H9 (cell line): ENCODE results near the gene ECE2. TPM values are rescaled to one million over a fixed set of nuclear protein-coding genes. Genes with fewer than 3 reads are reported as not detected.

Experiments used
- DNase-seq: peaks from one replicate; pipeline ENCODE4 v3.0.0-alpha.2; 2017
- H2AFZ ChIP-seq: one replicate; pipeline ENCODE4 v1.6.1; 2013; ENCODE audit warnings: mild to moderate bottlenecking, low read length, control low read depth, moderate library complexity
- H2AK5ac ChIP-seq: 2 replicates; pipeline ENCODE4 v1.6.1; 2013; ENCODE audit warnings: low read length, control low read depth, mixed read lengths; ENCODE audit not compliant: insufficient read length
- H2BK120ac ChIP-seq: one replicate; pipeline ENCODE4 v1.6.1; 2013; ENCODE audit warnings: low read depth, mild to moderate bottlenecking, low read length, control low read depth, inconsistent platforms; ENCODE audit not compliant: poor library complexity, severe bottlenecking
- H2BK12ac ChIP-seq: 2 replicates; pipeline ENCODE4 v1.6.1; 2013; ENCODE audit warnings: low read length, control low read depth, mixed read lengths, low read depth; ENCODE audit not compliant: insufficient read length
- H2BK15ac ChIP-seq: 2 replicates; pipeline ENCODE4 v1.6.1; 2013; ENCODE audit warnings: low read depth, low read length, control low read depth
- H2BK20ac ChIP-seq: one replicate; pipeline ENCODE4 v1.6.1; 2013; ENCODE audit warnings: low read depth, mild to moderate bottlenecking, low read length, control low read depth, inconsistent platforms; ENCODE audit not compliant: poor library complexity, severe bottlenecking
- H2BK5ac ChIP-seq: 2 replicates; pipeline ENCODE4 v1.6.1; 2013; ENCODE audit warnings: low read length, control low read depth, mixed read lengths; ENCODE audit not compliant: insufficient read length
- H3K14ac ChIP-seq: 2 replicates; pipeline ENCODE4 v1.6.1; 2013; ENCODE audit warnings: low read length, control low read depth; ENCODE audit not compliant: insufficient read depth
- H3K18ac ChIP-seq: 2 replicates; pipeline ENCODE4 v1.6.1; 2013; ENCODE audit warnings: low read depth, mild to moderate bottlenecking, mixed read lengths, low read length, control low read depth; ENCODE audit not compliant: insufficient read length
- H3K23ac ChIP-seq: 2 replicates; pipeline ENCODE4 v1.6.1; 2013; ENCODE audit warnings: low read length, control low read depth, mixed read lengths, low read depth; ENCODE audit not compliant: insufficient read length
- H3K23me2 ChIP-seq: 2 replicates; pipeline ENCODE4 v1.6.1; 2013; ENCODE audit warnings: low read depth, mild to moderate bottlenecking, mixed read lengths, low read length, control low read depth; ENCODE audit not compliant: insufficient read length, poor library complexity, severe bottlenecking
- H3K27ac ChIP-seq: 2 replicates; pipeline ENCODE4 v1.5.1; 2013; ENCODE audit warnings: low read length, control low read depth, mixed read lengths, low read depth; ENCODE audit not compliant: insufficient read length
- H3K27me3 ChIP-seq: 2 replicates; pipeline ENCODE4 v1.6.1; 2013; ENCODE audit warnings: low read length, control low read depth, inconsistent platforms; ENCODE audit not compliant: insufficient read depth
- H3K4ac ChIP-seq: 2 replicates; pipeline ENCODE4 v1.6.1; 2013; ENCODE audit warnings: low read depth, mild to moderate bottlenecking, control low read depth, inconsistent platforms, low read length, moderate library complexity
- H3K4me1 ChIP-seq: 2 replicates; pipeline ENCODE4 v1.6.1; 2013; ENCODE audit warnings: low read length, control low read depth, inconsistent platforms; ENCODE audit not compliant: insufficient read depth
- H3K4me2 ChIP-seq: 2 replicates; pipeline ENCODE4 v1.6.1; 2013; ENCODE audit warnings: low read length, control low read depth, mixed read lengths; ENCODE audit not compliant: insufficient read length, insufficient read depth
- H3K56ac ChIP-seq: 2 replicates; pipeline ENCODE4 v1.6.1; 2013; ENCODE audit warnings: low read depth, mild to moderate bottlenecking, mixed read lengths, low read length, control low read depth; ENCODE audit not compliant: insufficient read length
- H3K79me1 ChIP-seq: 2 replicates; pipeline ENCODE4 v1.6.1; 2013; ENCODE audit warnings: low read depth, mild to moderate bottlenecking, moderate library complexity, low read length, control low read depth, inconsistent platforms; ENCODE audit not compliant: insufficient read depth, poor library complexity, severe bottlenecking
- H3K79me2 ChIP-seq: 2 replicates; pipeline ENCODE4 v1.6.1; 2013; ENCODE audit warnings: low read length, control low read depth, inconsistent platforms; ENCODE audit not compliant: insufficient read depth
- H3K9ac ChIP-seq: 2 replicates; pipeline ENCODE4 v1.6.1; 2013; ENCODE audit warnings: low read length, control low read depth, mixed read lengths; ENCODE audit not compliant: insufficient read length; ENCODE audit errors: extremely low read depth
- H3K9me3 ChIP-seq: one replicate; pipeline ENCODE4 v1.6.1; 2013; ENCODE audit warnings: low read depth, low read length, inconsistent platforms; ENCODE audit not compliant: control insufficient read depth
- H3T11ph ChIP-seq: one replicate; pipeline ENCODE4 v1.6.1; 2013; ENCODE audit warnings: mild to moderate bottlenecking, low read length, control low read depth, inconsistent platforms
- H4K20me1 ChIP-seq: one replicate; pipeline ENCODE4 v1.6.1; 2013; ENCODE audit not compliant: control insufficient read depth, insufficient read length, insufficient read depth
- H4K5ac ChIP-seq: 2 replicates; pipeline ENCODE4 v1.6.1; 2013; ENCODE audit warnings: low read depth, mild to moderate bottlenecking, mixed read lengths, low read length, control low read depth; ENCODE audit not compliant: insufficient read length
- H4K8ac ChIP-seq: replicated peaks from 2 replicates; pipeline ENCODE4 v1.6.1; 2013; ENCODE audit warnings: low read length, control low read depth, mixed read lengths, low read depth; ENCODE audit not compliant: insufficient read length
- H4K91ac ChIP-seq: 2 replicates; pipeline ENCODE4 v1.6.1; 2013; ENCODE audit warnings: low read depth, mild to moderate bottlenecking, moderate library complexity, mixed read lengths, low read length, control low read depth; ENCODE audit not compliant: insufficient read length
- H3K27ac Mint-ChIP-seq, 3 experiments: 2 replicates in 2 of 3; 3 replicates in 1 of 3; pipeline ENCODE4 v1.8.0; 2020 to 2021; ENCODE audit warnings: mixed read lengths in 3 of 3, mild to moderate bottlenecking in 1 of 3, moderate library complexity in 1 of 3
- H3K27me3 Mint-ChIP-seq: 2 replicates; pipeline ENCODE4 v1.8.0; 2021; ENCODE audit warnings: low read depth, mild to moderate bottlenecking, moderate library complexity, mixed read lengths
- H3K36me3 Mint-ChIP-seq, 3 experiments: 2 replicates in 2 of 3; 3 replicates in 1 of 3; pipeline ENCODE4 v1.8.0; 2020 to 2021; ENCODE audit warnings: low read depth in 3 of 3, mixed read lengths in 3 of 3; ENCODE audit not compliant: insufficient read depth in 1 of 3
- H3K4me1 Mint-ChIP-seq, 2 experiments: 2 replicates each; pipeline ENCODE4 v1.8.0; 2020; ENCODE audit warnings: mixed read lengths in 2 of 2
- H3K4me3 Mint-ChIP-seq, 2 experiments: 2 replicates in 1 of 2; 3 replicates in 1 of 2; pipeline ENCODE4 v1.8.0; 2020 to 2021; ENCODE audit warnings: mild to moderate bottlenecking in 2 of 2, mixed read lengths in 2 of 2, moderate library complexity in 1 of 2
- H3K9me3 Mint-ChIP-seq, 2 experiments: 2 replicates in 1 of 2; 3 replicates in 1 of 2; pipeline ENCODE4 v1.8.0; 2020; ENCODE audit warnings: mild to moderate bottlenecking in 2 of 2, mixed read lengths in 2 of 2, moderate library complexity in 1 of 2
- CTCF ChIP-seq: fragments of 200-600 bp; sonication (generic); conservative IDR thresholded peaks from 3 replicates; pipeline ENCODE4 v1.8.0; 2021; ENCODE audit warnings: antibody characterized with exemption, mild to moderate bottlenecking
- WGBS: extraction: QIAGEN DNeasy Blood & Tissue Kit; methylation state at CpG from one replicate; pipeline ENCODE4 v1.1.7; 2013; ENCODE audit warnings: missing lambda C conversion rate, low lambda C conversion rate, mixed read lengths; ENCODE audit not compliant: insufficient read length; ENCODE audit errors: extremely low coverage; 5-methylcytosine and 5-hydroxymethylcytosine counted together
- total RNA-seq: library from RNA; stranded (reverse); gene quantifications from 2 replicates; pipeline ENCODE4 v1.2.1, GENCODE V29; 2021

Gene ECE2
- total RNA-seq, 1 experiment from 2014 or later = not detected

GRCh38 chr3:184239708-184240107, 36.1 kb upstream of the ECE2 start:
- Mint-ChIP-seq H3K4me3 (no peak overlapping the region), H3K27ac (no peak overlapping the region), H3K9me3 (no peaks in the 10 kb centered on the region), H3K4me1 (0 out of 4 replicates have a peak, but pooled peaks cover 0 to 4% of the 10 kb centered on the region in 2 experiments), H3K27me3 (peaks cover 1% of the 10 kb centered on the region), H3K36me3 (peaks cover 10 to 26% (median 25%) of the 10 kb centered on the region in 3 experiments)
- no peak overlapping the region for H2BK15ac ChIP-seq
- no peak overlapping the region for H3K9ac ChIP-seq
- H3K23ac ChIP-seq = no peak overlapping the region
- no peak overlapping the region for H2BK5ac ChIP-seq
- H2AFZ ChIP-seq = no peak overlapping the region
- H4K91ac ChIP-seq = no peak overlapping the region
- H4K20me1 ChIP-seq = no peaks in the 10 kb centered on the region
- H3K4ac ChIP-seq = no peak overlapping the region
- H3K18ac ChIP-seq = no peak overlapping the region
- H2BK12ac ChIP-seq = no peak overlapping the region
- H3K14ac ChIP-seq = no peak overlapping the region
- no peak overlapping the region for H3T11ph ChIP-seq
- H2AK5ac ChIP-seq = no peak overlapping the region
- no peak overlapping the region for H3K27ac ChIP-seq
- no peak overlapping the region for H3K4me2 ChIP-seq
- H3K56ac ChIP-seq = no peak overlapping the region
- H3K79me2 ChIP-seq = no peaks in the 10 kb centered on the region
- no peaks in the 10 kb centered on the region for H3K27me3 ChIP-seq
- TF ChIP-seq CTCF = no peak
- H3K23me2 ChIP-seq = no peaks in the 10 kb centered on the region
- H2BK20ac ChIP-seq = no peak overlapping the region
- no peaks in the 10 kb centered on the region for H3K4me1 ChIP-seq
- no peak overlapping the region for H4K5ac ChIP-seq
- no peak for DNase-seq
- H2BK120ac ChIP-seq = no peak overlapping the region
- H4K8ac ChIP-seq = no peak overlapping the region
- WGBS = no CpG with 5 or more reads among the region's 7 CpGs
- no peaks in the 10 kb centered on the region for H3K9me3 ChIP-seq
- no peaks in the 10 kb centered on the region for H3K79me1 ChIP-seq
